HuH-7.5 (cell line): ENCODE results near the gene DPPA2.
"Not testable (repeated sequence)": the region's sequence is repeated elsewhere in the genome, so short reads cannot be mapped to it uniquely, and the experiment has no call there.

Source experiments
- DNase-seq: peaks from one replicate; pipeline ENCODE4 v3.0.0; 2011; ENCODE audit warnings: low spot score

Gene DPPA2

GRCh38 chr3:109316162-109316730, at the start of gene DPPA2:
Gene DPPA2, minus strand, starts transcription at chr3:109316517. Its CDS starts 1,975 bp downstream, at chr3:109314542.
- no peak for DNase-seq

- DNase-seq, result no peak
Observed at GRCh38 chr3:109364088-109364487, 47.8 kb upstream of the DPPA2 start.

- DNase-seq, result no peak
Observed at GRCh38 chr3:109363634-109364033, 47.3 kb upstream of the DPPA2 start.

- DNase-seq, result no peak
Observed at GRCh38 chr3:109362823-109363222, 46.5 kb upstream of the DPPA2 start.

- not testable (repeated sequence) for DNase-seq
Observed at GRCh38 chr3:109358809-109359208, 42.5 kb upstream of the DPPA2 start.

- DNase-seq, result no peak
Observed at GRCh38 chr3:109356442-109357155, 40.3 kb upstream of the DPPA2 start.

GRCh38 chr3:109355625-109356441, 39.5 kb upstream of the DPPA2 start:
- DNase-seq, result no peak

GRCh38 chr3:109353057-109353456, 36.7 kb upstream of the DPPA2 start:
- DNase-seq, result no peak

- DNase-seq, result no peak
Observed at GRCh38 chr3:109351231-109351630, 34.9 kb upstream of the DPPA2 start.

- DNase-seq, result no peak
Observed at GRCh38 chr3:109346770-109347295, 30.5 kb upstream of the DPPA2 start.

GRCh38 chr3:109346099-109346498, 29.8 kb upstream of the DPPA2 start:
- DNase-seq, result no peak

- no peak for DNase-seq
Observed at GRCh38 chr3:109339714-109340648, 23.7 kb upstream of the DPPA2 start.

- no peak for DNase-seq
Observed at GRCh38 chr3:109339197-109339596, 22.9 kb upstream of the DPPA2 start.

GRCh38 chr3:109338322-109338721, 22.0 kb upstream of the DPPA2 start:
- DNase-seq, result no peak

- no peak for DNase-seq
Observed at GRCh38 chr3:109337393-109337792, 21.1 kb upstream of the DPPA2 start, which contains the start of gene DPPA4. Gene DPPA4, minus strand, starts transcription at chr3:109337546. Its CDS starts 29 bp downstream, at chr3:109337517.

GRCh38 chr3:109336291-109336861, 20.1 kb upstream of the DPPA2 start:
- DNase-seq, result no peak

- DNase-seq, result no peak
Observed at GRCh38 chr3:109334572-109334971, 18.3 kb upstream of the DPPA2 start.

- no peak for DNase-seq
Observed at GRCh38 chr3:109331692-109332091, 15.4 kb upstream of the DPPA2 start.

GRCh38 chr3:109330405-109330804, 14.1 kb upstream of the DPPA2 start:
- DNase-seq, result no peak

GRCh38 chr3:109328202-109328601, 11.9 kb upstream of the DPPA2 start:
- DNase-seq, result no peak

GRCh38 chr3:109325657-109326056, 9.3 kb upstream of the DPPA2 start:
- DNase-seq, result no peak
